AG09309 (cell line): ENCODE data around the gene PDE6G.
"Not testable (repeated sequence)": the region's sequence is repeated elsewhere in the genome, so short reads cannot be mapped to it uniquely, and the experiment has no call there.

Source experiments
- DNase-seq: peaks from one replicate; pipeline ENCODE4 v3.0.0-alpha.2; 2010; ENCODE audit warnings: low read depth
- H3K4me3 ChIP-seq: 2 replicates; pipeline ENCODE4 v1.5.1; 2011; ENCODE audit warnings: mild to moderate bottlenecking, low read depth, low read length, moderate library complexity; ENCODE audit not compliant: control insufficient read depth
- TF ChIP-seq, protein P1 (sequence below): IDR thresholded peaks from 2 replicates; pipeline ENCODE4 v1.5.1; 2011; ENCODE audit warnings: mild to moderate bottlenecking, low read depth, low read length, inconsistent platforms; ENCODE audit not compliant: insufficient read depth, control insufficient read depth; ENCODE audit errors: missing control alignments

The PDE6G gene

DNA sequence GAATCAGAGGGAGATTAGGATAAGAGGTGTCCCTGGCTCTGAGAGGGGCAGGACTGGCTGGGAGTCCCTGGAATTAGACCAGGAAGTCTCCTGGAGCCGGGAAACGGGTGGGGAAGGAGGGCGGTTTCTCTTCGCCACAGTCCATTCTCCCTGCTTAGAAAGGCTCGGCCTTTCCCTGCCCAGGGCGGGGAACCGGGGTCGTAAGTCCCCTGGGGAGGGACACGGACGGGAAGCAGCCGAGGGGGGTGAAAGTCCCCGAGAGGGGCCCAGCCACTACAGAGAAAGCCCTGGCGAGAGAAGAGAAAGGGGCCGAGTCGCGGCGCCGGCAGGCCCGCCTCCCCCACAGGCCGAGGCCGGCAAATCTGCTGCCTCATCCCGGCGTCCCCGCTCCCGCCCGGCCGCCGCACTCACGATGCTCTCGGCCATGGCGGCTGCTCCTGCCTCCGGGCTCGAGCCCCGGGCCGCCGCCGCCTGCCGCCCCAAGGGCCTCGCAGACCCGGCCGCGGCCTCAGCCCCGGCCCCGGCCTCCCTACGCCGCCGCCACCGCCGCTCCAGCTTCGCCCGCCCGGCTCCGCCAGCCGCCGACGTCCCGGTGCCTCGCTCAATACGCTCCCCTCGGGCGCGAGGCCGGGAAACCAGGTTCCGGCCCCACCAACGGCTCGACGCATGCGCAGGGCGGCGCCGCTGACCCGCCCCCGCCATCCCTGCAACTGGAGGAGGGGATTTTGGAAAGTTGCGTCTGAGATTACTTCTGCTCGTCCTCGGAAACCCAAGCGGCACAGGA is 19.6 kb downstream of the PDE6G start, which contains the start of the genes NPLOC4 and TSPAN10:
NPLOC4 (minus strand) TSS at position 608 of the 784 bp plus-strand sequence; CDS start at position 426, 182 bp downstream.
TSPAN10 (plus strand) TSS at position 692 of the 784 bp plus-strand sequence. CDS start 5,217 bp downstream, outside the sequence.
- H3K4me3 ChIP-seq: peak within 1 kb of the TSS; percentile 99
- DNase-seq: peak; percentile 20
- TF ChIP-seq, protein P1, sequence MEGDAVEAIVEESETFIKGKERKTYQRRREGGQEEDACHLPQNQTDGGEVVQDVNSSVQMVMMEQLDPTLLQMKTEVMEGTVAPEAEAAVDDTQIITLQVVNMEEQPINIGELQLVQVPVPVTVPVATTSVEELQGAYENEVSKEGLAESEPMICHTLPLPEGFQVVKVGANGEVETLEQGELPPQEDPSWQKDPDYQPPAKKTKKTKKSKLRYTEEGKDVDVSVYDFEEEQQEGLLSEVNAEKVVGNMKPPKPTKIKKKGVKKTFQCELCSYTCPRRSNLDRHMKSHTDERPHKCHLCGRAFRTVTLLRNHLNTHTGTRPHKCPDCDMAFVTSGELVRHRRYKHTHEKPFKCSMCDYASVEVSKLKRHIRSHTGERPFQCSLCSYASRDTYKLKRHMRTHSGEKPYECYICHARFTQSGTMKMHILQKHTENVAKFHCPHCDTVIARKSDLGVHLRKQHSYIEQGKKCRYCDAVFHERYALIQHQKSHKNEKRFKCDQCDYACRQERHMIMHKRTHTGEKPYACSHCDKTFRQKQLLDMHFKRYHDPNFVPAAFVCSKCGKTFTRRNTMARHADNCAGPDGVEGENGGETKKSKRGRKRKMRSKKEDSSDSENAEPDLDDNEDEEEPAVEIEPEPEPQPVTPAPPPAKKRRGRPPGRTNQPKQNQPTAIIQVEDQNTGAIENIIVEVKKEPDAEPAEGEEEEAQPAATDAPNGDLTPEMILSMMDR: no peak

DNA sequence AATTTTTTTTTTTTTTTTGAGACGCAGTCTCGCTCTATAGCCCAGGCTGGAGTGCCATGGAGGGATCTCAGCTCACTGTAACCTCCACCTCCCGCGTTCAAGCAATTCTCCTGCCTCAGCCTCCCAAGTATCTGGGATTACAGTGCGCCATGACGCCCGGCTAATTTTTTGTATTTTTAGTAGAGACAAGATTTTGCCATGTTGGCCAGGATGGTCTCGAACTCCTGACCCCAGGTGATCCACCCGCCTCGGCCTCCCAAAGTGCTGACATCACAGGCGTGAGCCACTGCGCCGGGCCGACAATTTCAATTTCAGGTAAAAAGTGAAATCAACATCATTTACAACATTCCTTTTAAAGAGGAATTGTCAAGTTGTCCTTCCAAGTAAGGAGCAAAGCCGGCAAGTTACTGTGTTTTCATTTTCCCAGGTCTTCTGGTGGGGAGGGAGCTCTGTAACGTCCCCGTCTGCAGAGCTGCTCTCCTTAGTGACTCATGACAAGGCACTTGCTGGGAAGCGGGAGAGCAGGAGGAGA is 20.3 kb downstream of the PDE6G start:
- peak; percentile 14 for DNase-seq
- TF ChIP-seq, protein P1: no peak

DNA sequence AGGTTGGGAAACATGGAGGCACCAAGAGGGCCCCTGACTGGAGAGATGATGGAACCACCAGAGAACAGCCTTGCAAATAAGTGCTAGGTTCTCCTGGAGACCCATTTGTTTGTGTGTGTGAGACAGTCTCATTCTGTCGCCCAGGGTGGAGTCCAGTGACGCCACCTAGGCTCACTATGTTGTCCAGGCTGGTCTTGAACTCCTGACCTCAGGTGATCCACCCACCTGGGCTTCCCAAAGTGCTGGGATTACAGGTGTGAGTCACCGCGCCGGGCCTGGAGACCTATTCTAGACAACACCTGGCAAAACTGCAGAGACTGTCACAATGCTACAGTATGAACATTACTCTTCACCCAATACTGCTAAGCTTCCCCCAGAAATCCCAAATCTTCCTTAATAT is 20.9 kb downstream of the PDE6G start:
- TF ChIP-seq, protein P1: no peak
- peak overlapping the region; percentile 99 for H3K4me3 ChIP-seq
- no peak for DNase-seq

More for the DNA sequence above, 20.3 kb downstream of the PDE6G start:
- H3K4me3 ChIP-seq: peak overlapping the region; percentile 99

DNA sequence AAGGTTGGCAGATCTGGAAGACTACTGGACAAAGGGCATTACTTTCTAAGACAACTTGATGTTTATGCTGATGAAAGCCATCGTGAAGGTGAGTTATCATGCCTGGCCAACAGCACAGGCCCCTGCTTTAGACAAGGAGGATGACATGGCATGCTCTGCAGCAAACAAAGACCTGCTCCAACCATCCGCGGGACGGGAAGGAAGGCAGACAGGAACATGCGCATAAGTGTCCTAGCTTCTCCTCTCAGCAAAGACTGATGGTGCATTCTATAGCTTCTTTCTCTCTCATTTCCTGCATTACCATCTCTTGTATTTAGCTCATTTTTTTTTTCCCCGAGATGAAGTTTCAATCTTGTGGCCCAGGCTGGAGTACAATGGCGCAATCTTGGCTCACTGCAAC is 24.9 kb downstream of the PDE6G start:
- H3K4me3 ChIP-seq: no peak overlapping the region
- TF ChIP-seq, protein P1: no peak
- DNase-seq: no peak

DNA sequence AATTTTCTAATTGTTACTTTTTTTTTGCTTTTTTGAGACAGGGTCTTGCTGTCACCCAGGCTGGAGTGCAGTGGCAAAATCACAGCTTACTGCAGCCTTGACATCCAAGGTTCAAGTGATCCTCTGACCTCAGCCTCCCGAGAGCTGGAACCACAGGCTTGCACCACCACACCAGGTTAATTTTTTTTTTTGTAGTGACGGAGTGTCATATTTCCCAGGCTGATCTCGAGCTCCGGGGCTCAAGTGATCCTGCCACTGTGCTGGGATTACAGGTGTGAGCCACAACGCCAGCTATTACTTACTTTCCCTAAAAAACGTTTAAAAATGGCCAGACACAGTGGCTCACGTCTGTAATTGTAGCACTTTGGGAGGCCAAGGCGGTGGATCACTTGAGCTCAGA is 26.1 kb downstream of the PDE6G start:
- TF ChIP-seq, protein P1: no peak
- no peak overlapping the region for H3K4me3 ChIP-seq
- no peak for DNase-seq

DNA sequence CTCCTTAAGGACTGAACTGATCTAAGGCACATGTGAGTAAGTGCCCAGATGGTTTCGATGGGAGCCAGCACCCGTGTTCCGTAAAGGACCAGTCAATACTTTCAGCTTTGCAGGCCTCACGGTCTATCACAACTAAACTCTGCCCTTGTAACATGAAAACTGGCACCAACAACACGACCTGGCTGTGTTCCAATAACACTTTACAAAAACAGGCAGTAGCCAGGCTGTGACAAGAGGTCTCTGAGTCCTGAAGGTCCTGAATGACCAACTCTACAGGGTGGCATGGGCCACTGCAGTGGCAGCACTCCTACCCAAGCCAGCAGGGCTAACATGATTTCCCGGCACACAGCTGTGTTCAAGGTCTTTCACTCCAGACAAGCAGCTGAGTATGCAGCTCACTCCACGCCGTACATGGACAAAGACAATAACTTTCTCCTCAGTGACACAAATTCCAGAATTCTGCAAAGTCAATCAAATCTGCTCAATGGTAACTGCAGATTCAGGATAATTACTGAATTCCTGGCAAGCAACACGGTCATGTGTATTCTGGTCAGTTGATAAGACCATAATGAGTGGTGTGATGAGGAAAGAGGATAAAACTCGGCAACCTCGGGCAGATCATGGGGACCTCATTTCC is 34.7 kb downstream of the PDE6G start:
- no peak overlapping the region for H3K4me3 ChIP-seq
- TF ChIP-seq, protein P1: no peak
- no peak for DNase-seq

DNA sequence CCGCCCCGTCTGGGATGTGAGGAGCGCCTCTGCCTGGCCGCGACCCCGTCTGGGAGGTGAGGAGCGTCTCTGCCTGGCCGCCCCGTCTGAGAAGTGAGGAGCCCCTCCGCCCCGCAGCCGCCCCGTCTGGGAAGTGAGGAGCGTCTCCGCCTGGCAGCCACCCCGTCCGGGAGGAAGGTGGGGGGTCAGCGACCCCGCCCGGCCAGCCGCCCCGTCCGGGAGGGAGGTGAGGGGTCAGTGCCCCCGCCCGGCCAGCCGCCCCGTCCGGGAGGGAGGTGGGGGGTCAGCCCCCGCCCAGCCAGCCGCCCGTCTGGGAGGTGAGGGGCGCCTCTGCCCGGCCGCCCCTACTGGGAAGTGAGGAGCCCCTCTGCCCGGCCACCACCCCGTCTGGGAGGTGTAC is 38.0 kb downstream of the PDE6G start:
- DNase-seq, H3K4me3 ChIP-seq: not testable (repeated sequence)
